GM12878 (cell line): ENCODE data around the gene KIF2A. TPM values are rescaled to one million over a fixed set of nuclear protein-coding genes. Genes with fewer than 3 reads are reported as not detected.

Experiments
- ATAC-seq: fragments of 200-7000 bp; cut with Tn5 transposase; 3 replicates; pipeline ENCODE4 v1.9.1; 2020; ENCODE audit warnings: mild to moderate bottlenecking, moderate library complexity
- BruUV-seq: library from RNA; stranded (reverse); fragments of 400-500 nt; replicated peaks from 2 replicates; lab custom pipeline; 2021; lab: Mats Ljungman, UMichigan
- CTCF ChIA-PET: fragments of 300-600 bp; sonication (Branson Sonifier 250); formaldehyde crosslinking; extraction: SDS; loops from one replicate; lab custom pipeline; 2021; ENCODE audit warnings: inconsistent platforms; lab: Yijun Ruan, JAX
- POLR2A ChIA-PET: fragments of 350-600 bp; formaldehyde crosslinking; extraction: SDS; loops from one replicate; lab custom pipeline; 2021; ENCODE audit warnings: inconsistent platforms; lab: Charles Lee
- RAD21 ChIA-PET: fragments of 300-600 bp; sonication (Branson Sonifier 250); formaldehyde crosslinking; loops from one replicate; lab custom pipeline; 2023; ENCODE audit warnings: antibody characterized with exemption; ENCODE audit not compliant: unreplicated experiment; lab: Charles Lee
- SMC1A ChIA-PET: fragments of 300-600 bp; sonication (Branson Sonifier 250); formaldehyde crosslinking; loops from one replicate; lab custom pipeline; 2023; ENCODE audit not compliant: unreplicated experiment, uncharacterized antibody; lab: Charles Lee
- DNase-seq: peaks from one replicate; pipeline ENCODE4 v3.0.0-alpha.2; 2011; ENCODE audit warnings: low read depth, low spot score
- FAIRE-seq: peaks from 3 replicates; lab custom pipeline; 2011; peaks lifted over from hg19 to GRCh38; lab: Jason Lieb, UNC
- H2AFZ ChIP-seq: 2 replicates; pipeline ENCODE4 v1.6.0; 2011; ENCODE audit warnings: low read depth, low read length, control low read depth; ENCODE audit not compliant: control insufficient read depth
- H3K27ac ChIP-seq: 2 replicates; pipeline ENCODE4 v1.5.1; 2011; ENCODE audit warnings: control low read depth; ENCODE audit not compliant: control insufficient read depth, insufficient read depth
- H3K27me3 ChIP-seq, 2 experiments: replicated peaks in 1 of 2; 2 replicates each; pipeline versions ENCODE4 v1.6.0 to v1.6.1; 2011; ENCODE audit warnings: low read length in 1 of 2; ENCODE audit not compliant: control insufficient read depth in 2 of 2, insufficient read depth in 2 of 2
- H3K36me3 ChIP-seq, 2 experiments: 2 replicates each; pipeline ENCODE4 v1.5.1; 2011; ENCODE audit warnings: low read length in 1 of 2; ENCODE audit not compliant: control insufficient read depth in 2 of 2, insufficient read depth in 2 of 2
- H3K4me1 ChIP-seq: 2 replicates; pipeline ENCODE4 v1.6.1; 2011; ENCODE audit warnings: mild to moderate bottlenecking, low read length, moderate library complexity, mixed read lengths; ENCODE audit not compliant: control insufficient read depth, insufficient read depth
- H3K4me2 ChIP-seq: 2 replicates; pipeline ENCODE4 v1.6.0; 2011; ENCODE audit warnings: control low read depth; ENCODE audit not compliant: control insufficient read depth, insufficient read depth
- H3K4me3 ChIP-seq: fragments of 200-600 bp; sonication (generic); 2 replicates; pipeline ENCODE4 v1.5.1; 2016
- H3K79me2 ChIP-seq: 2 replicates; pipeline ENCODE4 v1.6.0; 2011; ENCODE audit warnings: low read length; ENCODE audit not compliant: control insufficient read depth, insufficient read depth
- H3K9ac ChIP-seq: 2 replicates; pipeline ENCODE4 v1.8.0; 2011; ENCODE audit warnings: low read length, control low read depth, mixed read lengths; ENCODE audit not compliant: control insufficient read depth, insufficient read depth
- H3K9me3 ChIP-seq: replicated peaks from 3 replicates; pipeline ENCODE4 v1.5.1; 2011; ENCODE audit warnings: mild to moderate bottlenecking, low read length; ENCODE audit not compliant: control insufficient read depth, insufficient read depth
- H4K20me1 ChIP-seq: 2 replicates; pipeline ENCODE4 v1.6.0; 2011; ENCODE audit not compliant: control insufficient read depth, insufficient read depth
- EGR1 ChIP-seq, 2 experiments: IDR thresholded peaks; 1 replicate in 1 of 2; 2 replicates in 1 of 2; pipeline ENCODE4 v1.6.1; 2011 to 2012; ENCODE audit warnings: low read depth in 2 of 2, low read length in 2 of 2, borderline replicate concordance in 1 of 2, mild to moderate bottlenecking in 1 of 2, moderate library complexity in 1 of 2
- SMC3 ChIP-seq: IDR thresholded peaks from 2 replicates; pipeline ENCODE4 v1.6.1; 2011; ENCODE audit warnings: low read length, improper control_type of control experiment, borderline replicate concordance
- in situ Hi-C: fragments of 300-500 bp; cut with MboI; formaldehyde crosslinking; loops from 9 replicates; pipeline ENCODE4 v1.14.3; 2018; ENCODE audit warnings: mixed read lengths
- intact Hi-C: fragments of 100-400 bp; cut with micrococcal nuclease; formaldehyde crosslinking; loops from one replicate; pipeline ENCODE4 v1.14.2; 2022; ENCODE audit not compliant: unreplicated experiment
- polyA plus RNA-seq, 11 experiments: library from polyadenylated mRNA; depleted of rRNA in 4 of 11; unstranded in 6 of 11; stranded (reverse) in 5 of 11; fragments of >200 nt; fragmentation: Nextera tagmentation in 4 of 11; fragmentation: Illumina TruSeq in 1 of 11; extraction: Ambion mirVana in 4 of 11; extraction: Trizol in 1 of 11; gene quantifications; 1 replicate in 1 of 11; 2 replicates in 10 of 11; pipeline versions ENCODE4 v1.2.1 to v1.2.3, GENCODE V29; 2011 to 2016; ENCODE audit warnings: inconsistent platforms in 2 of 11, missing spikeins in 2 of 11, low read depth in 1 of 11
- total RNA-seq, 4 experiments: library from RNA; depleted of rRNA in 3 of 4; stranded (reverse); fragments of >200 nt in 3 of 4; fragmentation: Illumina TruSeq in 1 of 4; extraction: Trizol in 1 of 4; gene quantifications; 2 replicates each; pipeline versions ENCODE4 v1.2.1 to v1.2.3, GENCODE V29; 2013 to 2021
- TF ChIP-seq, protein P1 (sequence below), 3 experiments: IDR thresholded peaks in 2 of 3; conservative IDR thresholded peaks in 1 of 3; 2 replicates each; pipeline ENCODE4 v1.5.1; 2011; ENCODE audit warnings: low read depth in 3 of 3, low read length in 3 of 3, mild to moderate bottlenecking in 3 of 3, control low read depth in 2 of 3, moderate library complexity in 2 of 3, inconsistent platforms in 1 of 3, mixed read lengths in 1 of 3; ENCODE audit not compliant: control insufficient read depth in 2 of 3, insufficient read depth in 1 of 3; ENCODE audit errors: extremely low read depth in 1 of 3

The KIF2A gene
- total and polyA plus RNA-seq, 10 of the 15 experiments (the other 5 are each of a cell fraction or from before 2014, with no cell fraction given), result 35.9 to 124 (median 80.1) TPM

- TF ChIP-seq, protein P1, sequence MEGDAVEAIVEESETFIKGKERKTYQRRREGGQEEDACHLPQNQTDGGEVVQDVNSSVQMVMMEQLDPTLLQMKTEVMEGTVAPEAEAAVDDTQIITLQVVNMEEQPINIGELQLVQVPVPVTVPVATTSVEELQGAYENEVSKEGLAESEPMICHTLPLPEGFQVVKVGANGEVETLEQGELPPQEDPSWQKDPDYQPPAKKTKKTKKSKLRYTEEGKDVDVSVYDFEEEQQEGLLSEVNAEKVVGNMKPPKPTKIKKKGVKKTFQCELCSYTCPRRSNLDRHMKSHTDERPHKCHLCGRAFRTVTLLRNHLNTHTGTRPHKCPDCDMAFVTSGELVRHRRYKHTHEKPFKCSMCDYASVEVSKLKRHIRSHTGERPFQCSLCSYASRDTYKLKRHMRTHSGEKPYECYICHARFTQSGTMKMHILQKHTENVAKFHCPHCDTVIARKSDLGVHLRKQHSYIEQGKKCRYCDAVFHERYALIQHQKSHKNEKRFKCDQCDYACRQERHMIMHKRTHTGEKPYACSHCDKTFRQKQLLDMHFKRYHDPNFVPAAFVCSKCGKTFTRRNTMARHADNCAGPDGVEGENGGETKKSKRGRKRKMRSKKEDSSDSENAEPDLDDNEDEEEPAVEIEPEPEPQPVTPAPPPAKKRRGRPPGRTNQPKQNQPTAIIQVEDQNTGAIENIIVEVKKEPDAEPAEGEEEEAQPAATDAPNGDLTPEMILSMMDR (IDR thresholded peaks at IDR 0.05 in 2 of 3, conservative IDR thresholded peaks at IDR 0.05 in 1 of 3; ENCODE audit: control insufficient read depth in 2 of 3, extremely low read depth in 1 of 3, insufficient read depth in 1 of 3, low read depth in 3 of 3, low read length in 3 of 3), result no peak
- TF ChIP-seq EGR1 (IDR thresholded peaks at IDR 0.05; ENCODE audit: borderline replicate concordance in 1 of 2, low read depth in 2 of 2, low read length in 2 of 2), result no peak
These were observed 79.9 kb downstream of the KIF2A start (continued) for GRCh38 chr5:62385816-62386400.

DNA sequence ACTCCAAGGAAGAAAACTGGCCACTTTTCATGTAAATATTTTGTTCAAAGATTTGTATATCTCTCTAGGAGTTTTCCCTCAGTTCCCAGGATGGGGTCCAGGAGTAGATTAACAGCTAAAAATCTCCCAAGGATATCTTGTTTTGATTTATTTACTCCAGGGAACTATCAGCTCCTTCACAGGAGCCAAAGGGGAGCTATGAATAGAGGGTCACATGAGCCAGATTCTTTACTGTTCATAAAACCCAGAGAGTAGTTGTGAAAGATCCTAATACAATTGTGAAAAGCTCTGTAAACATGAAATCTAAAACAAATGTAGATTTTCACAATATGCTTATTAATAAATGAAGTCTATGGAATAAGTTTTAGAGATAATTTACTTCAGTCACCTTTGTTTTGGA lies 80.8 kb downstream of the KIF2A start:
- Histone ChIP-seq H3K4me1 (no peaks in the 10 kb centered on the region), H2AFZ (no peak overlapping the region), H4K20me1 (no peaks in the 10 kb centered on the region), H3K4me2 (no peak overlapping the region), H3K9me3 (no peaks in the 10 kb centered on the region), H3K27me3 (no peaks in the 10 kb centered on the region), H3K79me2 (no peaks in the 10 kb centered on the region), H3K4me3 (no peak overlapping the region), H3K9ac (no peak overlapping the region), H3K36me3 (peaks cover under 1 to 12% of the 10 kb centered on the region in 2 experiments; a peak in 2 of 4 replicates), H3K27ac (no peak overlapping the region)
- in situ Hi-C loops, result no loop called here
- CTCF ChIA-PET, result interaction anchor here (1.1 to 1.6 kb wide), 4 partner anchors 13 to 162 kb away, joined by 3 to 4 read pairs (median 4); partner anchors contain the start of gene DIMT1
- RAD21 ChIA-PET, result interaction anchor here (1.0 kb wide), 1 partner anchor 32 kb away, joined by 3 read pairs; no protein-coding TSS in a partner anchor
- POLR2A ChIA-PET, result interaction anchor here (1.0 to 2.6 kb wide), 2 partner anchors 9 to 16 kb away, joined by 5 to 12 read pairs; partner anchors contain the start of gene DIMT1
- intact Hi-C loops, result no loop called here
- no peak for ATAC-seq
- SMC1A ChIA-PET, result interaction anchor here (1.6 to 2.0 kb wide), 3 partner anchors 8 to 35 kb away, joined by 3 to 21 read pairs (median 4); partner anchors contain the start of gene DIMT1
- no TSS peak for BruUV-seq
- no peak for TF ChIP-seq SMC3
- TF ChIP-seq, all 136 proteins: peak for 0
- DNase-seq (no peak), FAIRE-seq (no peak)
